HFFc6 (cell line): ENCODE data around the gene SPOCK3. TPM values are rescaled to one million over a fixed set of nuclear protein-coding genes. Genes with fewer than 3 reads are reported as not detected.
A peak's percentile ranks its signal among the peaks of the same experiment; 100 is the strongest.

Source experiments
- DNase-seq: peaks from one replicate; pipeline ENCODE4 v3.0.0-alpha.2; 2018
- H3K27ac Mint-ChIP-seq: 2 replicates; pipeline ENCODE4 v1.8.0; 2020; ENCODE audit warnings: mild to moderate bottlenecking, mixed read lengths
- H3K27me3 Mint-ChIP-seq: 2 replicates; pipeline ENCODE4 v1.8.0; 2021; ENCODE audit warnings: mild to moderate bottlenecking, moderate library complexity, mixed read lengths; ENCODE audit not compliant: insufficient read depth
- H3K36me3 Mint-ChIP-seq: 2 replicates; pipeline ENCODE4 v1.8.0; 2021; ENCODE audit warnings: low read depth, mixed read lengths
- H3K4me1 Mint-ChIP-seq: 2 replicates; pipeline ENCODE4 v1.8.0; 2020; ENCODE audit warnings: low read depth, mixed read lengths
- H3K4me3 Mint-ChIP-seq: 2 replicates; pipeline ENCODE4 v1.8.0; 2020; ENCODE audit warnings: mild to moderate bottlenecking, moderate library complexity, mixed read lengths
- H3K9me3 Mint-ChIP-seq: 2 replicates; pipeline ENCODE4 v1.8.0; 2020; ENCODE audit warnings: mild to moderate bottlenecking, mixed read lengths
- CTCF ChIP-seq: fragments of 200-600 bp; sonication (generic); IDR thresholded peaks from 2 replicates; pipeline ENCODE4 v1.5.0; 2021; ENCODE audit warnings: antibody characterized with exemption, mild to moderate bottlenecking
- total RNA-seq, 6 experiments: library from RNA; stranded (reverse); fragmentation: NEBNext Ultra II Directional; extraction: Animal tissue kit (Norgen Biotek cat#: 25700); gene quantifications; 2 replicates in 1 of 6; 3 replicates in 5 of 6; pipeline ENCODE4 v1.2.3, GENCODE V29; 2021

Gene SPOCK3
- total RNA-seq, 6 experiments from 2014 or later: not detected

DNA sequence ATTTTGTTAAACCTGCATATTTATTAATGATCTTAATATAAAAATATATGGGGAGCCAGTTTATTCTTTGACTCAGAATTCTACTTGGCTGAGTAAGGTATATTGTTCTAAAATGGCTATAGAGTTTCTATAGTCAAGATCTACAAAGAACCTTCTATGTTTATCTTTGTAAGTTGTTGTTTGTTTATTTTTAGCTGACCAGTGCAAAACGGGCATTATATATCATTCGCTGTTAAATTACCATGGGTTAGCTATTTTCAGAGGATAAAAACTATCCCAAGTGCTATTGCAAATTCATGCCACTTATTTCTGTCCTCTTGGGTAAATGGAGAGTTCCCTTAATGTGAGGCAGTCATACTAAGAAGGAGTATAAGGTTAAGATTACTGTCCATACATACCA, 5.3 kb upstream of the SPOCK3 start:
- Mint-ChIP-seq H3K36me3 (no peaks in the 10 kb centered on the region), H3K27me3 (no peaks in the 10 kb centered on the region), H3K27ac (no peak overlapping the region), H3K4me3 (no peak overlapping the region), H3K4me1 (no peaks in the 10 kb centered on the region), H3K9me3 (peaks cover 10% of the 10 kb centered on the region)
- TF ChIP-seq CTCF: no peak
- DNase-seq: no peak

DNA sequence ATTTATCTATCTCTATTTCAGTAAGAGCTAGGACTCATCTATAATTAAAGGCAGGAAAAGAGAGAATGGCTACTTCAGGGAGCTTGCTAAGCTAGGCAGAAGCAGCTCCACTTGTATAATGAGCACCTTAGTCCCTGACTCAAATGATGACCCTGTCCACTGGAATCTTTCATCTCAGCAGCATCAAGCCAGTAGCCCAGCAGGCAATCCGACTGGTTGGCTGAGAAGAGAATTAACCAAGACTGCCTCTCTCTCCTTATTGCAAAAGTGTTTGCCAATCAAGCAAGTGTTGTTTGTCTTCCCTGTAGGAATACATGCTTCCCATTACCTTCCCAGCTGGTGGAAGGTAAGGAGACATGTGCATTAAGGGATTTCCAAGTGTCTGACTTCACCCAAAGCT, 3.9 kb upstream of the SPOCK3 start:
- Mint-ChIP-seq H3K36me3 (no peaks in the 10 kb centered on the region), H3K4me1 (no peaks in the 10 kb centered on the region), H3K9me3 (peaks cover 7% of the 10 kb centered on the region; the same call in 1 of the 2 replicates), H3K4me3 (no peak overlapping the region), H3K27ac (no peak overlapping the region), H3K27me3 (peaks cover 1% of the 10 kb centered on the region; the same call in 1 of the 2 replicates)
- no peak for TF ChIP-seq CTCF
- no peak for DNase-seq

- H3K4me3 Mint-ChIP-seq: peak overlapping the region; percentile 30; the same call in 1 of the 2 replicates
- no peak overlapping the region for H3K27ac Mint-ChIP-seq
- no peaks in the 10 kb centered on the region for H3K4me1 Mint-ChIP-seq
- no peaks in the 10 kb centered on the region for H3K9me3 Mint-ChIP-seq
- no peak for TF ChIP-seq CTCF
- H3K27me3 Mint-ChIP-seq: peaks cover 4% of the 10 kb centered on the region
- no peaks in the 10 kb centered on the region for H3K36me3 Mint-ChIP-seq
- DNase-seq: no peak
These were observed 494 bp downstream of the SPOCK3 start for GRCh38 chr4:167233685-167234315.

DNA sequence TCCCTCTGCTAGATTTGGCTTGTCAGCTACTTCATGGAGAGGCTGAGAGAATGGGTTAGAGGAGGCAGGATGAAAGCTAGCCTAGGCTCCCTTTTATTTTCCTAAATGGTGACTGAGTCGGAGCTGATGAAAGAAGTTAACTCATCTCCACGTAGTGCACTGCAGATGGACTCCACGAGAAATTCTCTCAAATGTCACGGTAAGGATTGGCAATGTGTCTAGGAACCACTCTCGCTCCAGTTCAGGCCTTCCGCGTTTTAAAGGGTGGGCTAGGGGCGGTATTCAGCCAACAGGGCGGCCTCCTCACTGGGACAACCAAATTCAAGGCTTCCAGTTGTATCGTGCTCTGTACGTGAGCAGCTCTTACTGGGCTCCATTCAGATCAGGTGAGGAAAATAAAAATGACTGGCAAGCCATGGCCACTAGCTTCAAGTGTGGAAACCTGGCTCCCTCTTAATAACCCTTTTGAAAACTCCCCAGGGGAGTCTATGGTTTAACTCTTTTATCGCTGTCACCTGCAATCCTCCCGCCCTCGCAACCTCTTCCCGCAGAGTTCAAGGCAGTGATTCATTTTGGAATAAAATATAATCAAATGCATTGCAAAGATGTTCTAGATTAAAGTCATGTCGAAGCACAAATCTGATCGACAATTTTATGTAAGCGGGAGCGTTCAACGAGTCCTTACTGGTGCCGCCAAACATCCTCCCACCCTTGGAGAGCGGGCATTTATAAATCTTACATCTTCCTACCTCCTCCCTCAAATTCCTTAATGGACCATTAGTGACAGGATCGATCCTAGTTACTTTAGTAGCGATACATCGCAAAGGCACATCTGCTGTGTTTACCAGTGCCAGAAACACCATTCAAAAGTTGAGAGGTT, 1.2 kb downstream of the SPOCK3 start:
- Mint-ChIP-seq H3K4me3 (no peak overlapping the region), H3K27me3 (peaks cover 4% of the 10 kb centered on the region), H3K9me3 (no peaks in the 10 kb centered on the region), H3K36me3 (no peaks in the 10 kb centered on the region), H3K27ac (no peak overlapping the region), H3K4me1 (no peaks in the 10 kb centered on the region)
- no peak for TF ChIP-seq CTCF
- no peak for DNase-seq

DNA sequence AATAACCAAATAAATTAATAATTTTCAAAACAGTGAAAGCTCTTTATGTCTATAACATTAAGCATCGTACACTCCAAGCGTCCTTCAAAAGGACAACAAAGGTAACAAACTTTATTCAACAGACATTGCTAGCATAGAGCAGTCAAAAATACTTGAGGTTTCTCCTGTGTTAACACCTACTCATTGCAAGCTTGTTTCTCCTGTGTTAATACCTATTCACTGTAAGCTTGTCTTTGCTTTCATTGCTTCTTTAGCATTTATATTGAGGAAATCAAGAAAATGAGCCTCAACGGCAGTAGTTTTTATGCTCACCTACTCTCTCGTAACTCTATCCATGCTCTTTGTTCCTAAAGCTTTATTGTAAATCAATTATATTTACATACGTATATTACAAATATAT, 3.5 kb downstream of the SPOCK3 start:
- Mint-ChIP-seq H3K4me3 (no peak overlapping the region), H3K36me3 (no peaks in the 10 kb centered on the region), H3K27me3 (peaks cover 4% of the 10 kb centered on the region), H3K9me3 (peaks cover 10% of the 10 kb centered on the region), H3K4me1 (no peaks in the 10 kb centered on the region), H3K27ac (no peak overlapping the region)
- TF ChIP-seq CTCF: no peak
- DNase-seq: no peak
